Calu3 (cell line): Measurements from ENCODE around the gene SPRED1. TPM values are rescaled to one million over a fixed set of nuclear protein-coding genes. Genes with fewer than 3 reads are reported as not detected.

Experiments used
- BruUV-seq: library from RNA; stranded (reverse); fragments of 400-500 nt; replicated peaks from 2 replicates; lab custom pipeline; 2021; lab: Mats Ljungman, UMichigan
- CTCF ChIA-PET: fragments of 300-600 bp; sonication (Branson Sonifier 250); formaldehyde crosslinking; loops from one replicate; lab custom pipeline; 2022; ENCODE audit warnings: antibody characterized with exemption; lab: Charles Lee
- DNase-seq: peaks from one replicate; pipeline ENCODE4 v3.0.0; 2022
- H3K27ac Mint-ChIP-seq: one replicate; pipeline ENCODE4 v1.8.0; 2022; ENCODE audit warnings: mixed read lengths; ENCODE audit not compliant: unreplicated experiment
- H3K27me3 Mint-ChIP-seq: one replicate; pipeline ENCODE4 v1.8.0; 2022; ENCODE audit warnings: mixed read lengths; ENCODE audit not compliant: unreplicated experiment
- H3K36me3 Mint-ChIP-seq: one replicate; pipeline ENCODE4 v1.8.0; 2022; ENCODE audit warnings: mild to moderate bottlenecking, moderate library complexity, mixed read lengths; ENCODE audit not compliant: insufficient read depth, unreplicated experiment
- H3K4me1 Mint-ChIP-seq: one replicate; pipeline ENCODE4 v1.8.0; 2022; ENCODE audit warnings: mild to moderate bottlenecking, low read depth, mixed read lengths; ENCODE audit not compliant: unreplicated experiment
- H3K4me3 Mint-ChIP-seq: one replicate; pipeline ENCODE4 v1.8.0; 2022; ENCODE audit warnings: mild to moderate bottlenecking, low read depth, moderate library complexity, mixed read lengths; ENCODE audit not compliant: unreplicated experiment
- H3K9me3 Mint-ChIP-seq: one replicate; pipeline ENCODE4 v1.8.0; 2022; ENCODE audit warnings: low read depth, mixed read lengths; ENCODE audit not compliant: unreplicated experiment
- intact Hi-C: fragments of 100-400 bp; cut with micrococcal nuclease; formaldehyde crosslinking; loops from one replicate; pipeline ENCODE4 v1.10.0; 2022; ENCODE audit not compliant: unreplicated experiment
- total RNA-seq: library from RNA; stranded (reverse); gene quantifications from 2 replicates; pipeline ENCODE4 v1.2.3, GENCODE V29; 2022
- TF ChIP-seq, protein P1 (sequence below): fragments of 200-600 bp; IDR thresholded peaks from one replicate; pipeline ENCODE4 v1.8.0; 2022; ENCODE audit warnings: antibody characterized with exemption; ENCODE audit not compliant: unreplicated experiment

The SPRED1 gene
- total RNA-seq, 1 experiment from 2014 or later = 16.1 TPM

DNA sequence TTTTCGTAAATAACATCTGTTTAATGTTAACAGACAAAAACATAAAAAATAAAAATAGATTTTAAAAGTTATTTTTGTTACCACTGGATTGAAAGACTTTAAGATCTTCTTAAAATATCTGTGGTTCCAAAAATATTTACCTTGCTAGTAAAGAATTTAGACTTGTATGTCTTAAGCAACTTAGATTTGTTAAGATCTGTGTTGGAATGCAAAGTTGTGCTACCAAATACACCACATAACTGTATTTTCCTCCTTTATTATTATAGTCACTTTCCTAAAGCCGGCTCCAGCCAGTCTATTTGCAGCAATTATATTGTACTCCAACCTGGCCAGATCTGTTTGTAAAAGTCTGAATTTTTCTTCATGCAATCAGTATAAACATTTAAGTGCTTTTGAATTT is 63.7 kb downstream of the SPRED1 start:
- TF ChIP-seq, protein P1, sequence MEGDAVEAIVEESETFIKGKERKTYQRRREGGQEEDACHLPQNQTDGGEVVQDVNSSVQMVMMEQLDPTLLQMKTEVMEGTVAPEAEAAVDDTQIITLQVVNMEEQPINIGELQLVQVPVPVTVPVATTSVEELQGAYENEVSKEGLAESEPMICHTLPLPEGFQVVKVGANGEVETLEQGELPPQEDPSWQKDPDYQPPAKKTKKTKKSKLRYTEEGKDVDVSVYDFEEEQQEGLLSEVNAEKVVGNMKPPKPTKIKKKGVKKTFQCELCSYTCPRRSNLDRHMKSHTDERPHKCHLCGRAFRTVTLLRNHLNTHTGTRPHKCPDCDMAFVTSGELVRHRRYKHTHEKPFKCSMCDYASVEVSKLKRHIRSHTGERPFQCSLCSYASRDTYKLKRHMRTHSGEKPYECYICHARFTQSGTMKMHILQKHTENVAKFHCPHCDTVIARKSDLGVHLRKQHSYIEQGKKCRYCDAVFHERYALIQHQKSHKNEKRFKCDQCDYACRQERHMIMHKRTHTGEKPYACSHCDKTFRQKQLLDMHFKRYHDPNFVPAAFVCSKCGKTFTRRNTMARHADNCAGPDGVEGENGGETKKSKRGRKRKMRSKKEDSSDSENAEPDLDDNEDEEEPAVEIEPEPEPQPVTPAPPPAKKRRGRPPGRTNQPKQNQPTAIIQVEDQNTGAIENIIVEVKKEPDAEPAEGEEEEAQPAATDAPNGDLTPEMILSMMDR = no peak
- Mint-ChIP-seq H3K4me3 (no peak overlapping the region), H3K4me1 (no peaks in the 10 kb centered on the region), H3K27me3 (no peaks in the 10 kb centered on the region), H3K27ac (no peak overlapping the region), H3K36me3 (no peaks in the 10 kb centered on the region), H3K9me3 (no peaks in the 10 kb centered on the region)
- intact Hi-C loops = no loop called here
- CTCF ChIA-PET = no interaction called here
- DNase-seq = no peak
- no TSS peak for BruUV-seq

DNA sequence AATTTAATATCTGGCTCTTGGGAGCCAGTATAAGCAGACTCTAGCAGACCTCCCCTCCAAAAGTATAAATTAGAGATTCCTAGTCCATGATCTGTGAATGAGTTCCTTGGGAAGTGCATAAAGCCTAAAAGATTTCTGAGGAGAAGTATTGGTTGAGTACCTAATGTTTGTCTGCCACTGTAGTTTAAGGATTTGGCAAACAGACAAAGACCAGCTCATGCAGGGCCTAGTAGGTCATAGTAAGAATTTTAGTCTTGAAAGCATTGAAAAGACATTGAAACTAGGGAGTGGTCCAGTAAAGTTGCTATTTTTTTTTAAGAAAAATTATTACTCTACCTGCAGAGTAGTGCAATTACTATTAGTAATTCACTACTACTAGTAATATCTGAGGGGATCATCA is 67.5 kb downstream of the SPRED1 start:
- BruUV-seq = no TSS peak
- Mint-ChIP-seq H3K4me1 (no peaks in the 10 kb centered on the region), H3K27ac (no peak overlapping the region), H3K36me3 (no peaks in the 10 kb centered on the region), H3K4me3 (no peak overlapping the region), H3K9me3 (no peaks in the 10 kb centered on the region), H3K27me3 (no peaks in the 10 kb centered on the region)
- DNase-seq = no peak
- CTCF ChIA-PET = no interaction called here
- TF ChIP-seq, protein P1 = no peak
- intact Hi-C loops = no loop called here

DNA sequence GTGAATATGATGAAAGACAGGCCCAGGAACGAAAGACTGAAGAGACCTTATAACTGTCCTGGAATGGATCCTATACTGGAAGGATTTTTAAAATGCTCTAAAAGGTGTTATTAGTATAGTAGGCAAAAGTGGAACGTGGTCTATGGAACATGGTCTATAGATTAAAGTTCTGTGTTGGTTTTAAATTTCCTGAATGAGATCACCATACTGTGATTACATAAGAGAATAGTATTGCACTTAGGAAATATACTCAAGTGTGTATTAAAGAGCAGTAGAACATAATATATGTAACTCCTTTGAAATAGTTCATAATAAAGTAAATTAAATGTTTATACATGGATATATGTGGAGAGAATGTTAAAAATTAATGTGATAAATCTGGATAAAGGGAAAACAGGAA is 68.2 kb downstream of the SPRED1 start:
- H3K4me1 Mint-ChIP-seq = no peaks in the 10 kb centered on the region
- H3K27ac Mint-ChIP-seq = no peak overlapping the region
- no peaks in the 10 kb centered on the region for H3K9me3 Mint-ChIP-seq
- BruUV-seq = no TSS peak
- no peaks in the 10 kb centered on the region for H3K36me3 Mint-ChIP-seq
- CTCF ChIA-PET = no interaction called here
- H3K4me3 Mint-ChIP-seq = no peak overlapping the region
- intact Hi-C loops = no loop called here
- TF ChIP-seq, protein P1 = no peak
- DNase-seq = no peak
- no peaks in the 10 kb centered on the region for H3K27me3 Mint-ChIP-seq

DNA sequence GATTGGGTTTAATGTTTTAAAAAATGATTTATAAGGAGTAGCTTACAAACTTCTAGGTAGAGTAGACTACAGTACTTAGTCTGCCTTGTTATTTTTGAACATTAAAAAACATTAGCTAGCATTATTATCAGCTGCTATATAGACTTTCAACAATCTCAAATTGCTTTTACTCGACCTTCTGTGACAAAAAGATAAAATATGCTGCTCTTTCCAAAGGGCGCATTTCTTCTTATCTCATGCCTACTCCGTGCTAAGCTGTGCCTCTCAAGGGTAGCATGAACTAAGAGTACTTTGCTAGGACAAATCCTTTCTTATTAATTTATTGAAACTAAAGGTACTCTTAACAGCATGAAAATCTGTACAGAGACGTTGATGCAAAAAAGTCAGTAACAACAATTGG is 71.3 kb downstream of the SPRED1 start:
- BruUV-seq = no TSS peak
- no peaks in the 10 kb centered on the region for H3K27me3 Mint-ChIP-seq
- no peak overlapping the region for H3K4me3 Mint-ChIP-seq
- intact Hi-C loops = no loop called here
- no peak for DNase-seq
- peaks cover 4% of the 10 kb centered on the region for H3K36me3 Mint-ChIP-seq
- TF ChIP-seq, protein P1 = no peak
- CTCF ChIA-PET = no interaction called here
- no peaks in the 10 kb centered on the region for H3K4me1 Mint-ChIP-seq
- H3K9me3 Mint-ChIP-seq = no peaks in the 10 kb centered on the region
- no peak overlapping the region for H3K27ac Mint-ChIP-seq
